ENCODE data around the gene ABCA12. TPM values are rescaled to one million over a fixed set of nuclear protein-coding genes. Genes with fewer than 3 reads are reported as not detected.

Gene ABCA12
- total RNA-seq, 2 donors from 2014 or later, result 0.07 TPM; not detected in 1

DNA sequence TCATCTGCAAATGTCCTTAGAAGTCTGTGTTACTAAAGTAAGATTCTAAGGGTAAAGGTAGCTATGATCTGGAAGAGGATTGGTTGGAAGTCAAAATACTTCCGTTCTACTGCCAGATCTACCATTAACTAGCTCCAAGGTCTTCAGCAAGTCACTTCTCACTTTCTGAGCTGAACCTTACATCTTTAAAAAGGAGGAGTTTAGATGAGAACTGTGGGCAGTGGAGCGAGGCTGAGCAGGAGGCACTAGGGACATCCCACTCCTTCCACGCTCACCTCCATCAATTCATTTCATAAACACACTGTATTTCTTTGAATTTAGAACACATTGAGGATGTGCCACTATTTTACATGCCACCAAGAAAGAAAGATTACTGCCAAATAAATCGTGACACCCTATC, 143.0 kb downstream of the ABCA12 start:
- no peaks in the 10 kb centered on the region for H3K27me3 Mint-ChIP-seq (ENCODE audit: insufficient read depth)

GRCh38 chr2:214992911-214993310, 145.5 kb downstream of the ABCA12 start:
- 91 to 93% methylated on average over 3 to 4 of the region's 4 CpGs for WGBS, 2 experiments (ENCODE audit: insufficient coverage in 1 of 2, insufficient read length in 1 of 2)
- Mint-ChIP-seq H3K9me3 (no peaks in the 10 kb centered on the region), H3K27ac (no peak overlapping the region), H3K36me3 (ENCODE audit: low read depth) (no peaks in the 10 kb centered on the region), H3K4me3 (no peak overlapping the region), H3K4me1 (no peaks in the 10 kb centered on the region), H3K27me3 (ENCODE audit: insufficient read depth) (no peaks in the 10 kb centered on the region)
- Histone ChIP-seq H3K9ac (ENCODE audit: extremely low read depth, low read length, poor library complexity, severe bottlenecking) (no peak overlapping the region), H3K27ac (ENCODE audit: low read depth, low read length) (no peak overlapping the region), H3K9me3 (ENCODE audit: control insufficient read depth, low read length) (no peaks in the 10 kb centered on the region), H3K36me3 (ENCODE audit: control insufficient read depth, insufficient read depth, low read length) (no peaks in the 10 kb centered on the region), H3K4me1 (ENCODE audit: control insufficient read depth, insufficient read depth, low read length) (no peaks in the 10 kb centered on the region), H3K4me3 (ENCODE audit: low read length) (no peak overlapping the region), H3K27me3 (ENCODE audit: control insufficient read depth, insufficient read depth, low read length, poor library complexity, severe bottlenecking) (no peaks in the 10 kb centered on the region)
- no peak for TF ChIP-seq CTCF (conservative IDR thresholded peaks at IDR 0.05)
- no peak for DNase-seq

More for the DNA sequence above, 143.0 kb downstream of the ABCA12 start:
- no peak overlapping the region for H3K4me3 ChIP-seq (ENCODE audit: low read length)
- Mint-ChIP-seq H3K27ac (no peak overlapping the region), H3K4me1 (no peaks in the 10 kb centered on the region), H3K36me3 (ENCODE audit: low read depth) (no peaks in the 10 kb centered on the region), H3K4me3 (no peak overlapping the region), H3K9me3 (no peaks in the 10 kb centered on the region)
- H3K4me1 ChIP-seq (ENCODE audit: control insufficient read depth, insufficient read depth, low read length), result no peaks in the 10 kb centered on the region
- no peak for TF ChIP-seq CTCF (conservative IDR thresholded peaks at IDR 0.05)
- no peak overlapping the region for H3K9ac ChIP-seq (ENCODE audit: extremely low read depth, low read length, poor library complexity, severe bottlenecking)
- WGBS, 2 experiments (ENCODE audit: insufficient coverage in 1 of 2, insufficient read length in 1 of 2), result 96% methylated on average over 3 of the region's 4 CpGs; no CpG with 5 or more reads in 1 of the 2 experiments
- no peaks in the 10 kb centered on the region for H3K27me3 ChIP-seq (ENCODE audit: control insufficient read depth, insufficient read depth, low read length, poor library complexity, severe bottlenecking)
- H3K27ac ChIP-seq (ENCODE audit: low read depth, low read length), result no peak overlapping the region
- no peaks in the 10 kb centered on the region for H3K36me3 ChIP-seq (ENCODE audit: control insufficient read depth, insufficient read depth, low read length)
- no peak for DNase-seq
- H3K9me3 ChIP-seq (ENCODE audit: control insufficient read depth, low read length), result no peaks in the 10 kb centered on the region

- H3K9ac ChIP-seq (ENCODE audit: extremely low read depth, low read length, poor library complexity, severe bottlenecking), result no peak overlapping the region
These were observed 149.2 kb downstream of the ABCA12 start for GRCh38 chr2:214989187-214989586.

More at GRCh38 chr2:214989187-214989586, 149.2 kb downstream of the ABCA12 start:
- Histone ChIP-seq H3K36me3 (ENCODE audit: control insufficient read depth, insufficient read depth, low read length) (no peaks in the 10 kb centered on the region), H3K27ac (ENCODE audit: low read depth, low read length) (no peak overlapping the region), H3K9me3 (ENCODE audit: control insufficient read depth, low read length) (no peaks in the 10 kb centered on the region), H3K4me3 (ENCODE audit: low read length) (no peak overlapping the region), H3K27me3 (ENCODE audit: control insufficient read depth, insufficient read depth, low read length, poor library complexity, severe bottlenecking) (no peaks in the 10 kb centered on the region), H3K4me1 (ENCODE audit: control insufficient read depth, insufficient read depth, low read length) (no peaks in the 10 kb centered on the region)
- Mint-ChIP-seq H3K4me3 (no peak overlapping the region), H3K9me3 (no peaks in the 10 kb centered on the region), H3K36me3 (ENCODE audit: low read depth) (no peaks in the 10 kb centered on the region), H3K27me3 (ENCODE audit: insufficient read depth) (no peaks in the 10 kb centered on the region), H3K27ac (no peak overlapping the region), H3K4me1 (no peaks in the 10 kb centered on the region)
- no peak for DNase-seq
- no peak for TF ChIP-seq CTCF (conservative IDR thresholded peaks at IDR 0.05)
- 96 to 100% methylated on average over 2 to 3 of the region's 3 CpGs for WGBS, 2 experiments (ENCODE audit: insufficient coverage in 1 of 2, insufficient read length in 1 of 2)

All from endodermal cell (in vitro differentiated cells).